ENCODE data around the gene CENPO.
A peak's percentile ranks its signal among the peaks of the same experiment; 100 is the strongest.

The CENPO gene

GRCh38 chr2:24825883-24826772 lies 32.9 kb downstream of the CENPO start:
- DNase-seq (ENCODE audit: low read depth in 2 of 2), result peak; percentile 28 to 68
- no peak overlapping the region for H3K4me3 ChIP-seq (replicated peaks in 1 of 2; ENCODE audit: low read depth in 2 of 2, low read length in 2 of 2)
- TF ChIP-seq CTCF (IDR thresholded peaks at IDR 0.05; ENCODE audit: low read depth, low read length), result no peak

GRCh38 chr2:24826773-24827145 lies 33.5 kb downstream of the CENPO start:
- DNase-seq (ENCODE audit: low read depth in 2 of 2), result no peak
- no peak for TF ChIP-seq CTCF (IDR thresholded peaks at IDR 0.05; ENCODE audit: low read depth, low read length)
- no peak overlapping the region for H3K4me3 ChIP-seq (replicated peaks in 1 of 2; ENCODE audit: low read depth in 2 of 2, low read length in 2 of 2)

- no peak overlapping the region for H3K4me3 ChIP-seq (replicated peaks in 1 of 2; ENCODE audit: low read depth in 2 of 2, low read length in 2 of 2)
- peak; percentile 93 for DNase-seq (ENCODE audit: low read depth in 2 of 2)
- peak; percentile 93 for TF ChIP-seq CTCF (IDR thresholded peaks at IDR 0.05; ENCODE audit: low read depth, low read length)
Measured at GRCh38 chr2:24827321-24828237, 34.4 kb downstream of the CENPO start.

- DNase-seq (ENCODE audit: low read depth in 2 of 2), result no peak
- no peak for TF ChIP-seq CTCF (IDR thresholded peaks at IDR 0.05; ENCODE audit: low read depth, low read length)
- H3K4me3 ChIP-seq (replicated peaks in 1 of 2; ENCODE audit: low read depth in 2 of 2, low read length in 2 of 2), result no peak overlapping the region
Measured at GRCh38 chr2:24828238-24828996, 35.2 kb downstream of the CENPO start.

GRCh38 chr2:24830351-24830750 lies 37.1 kb downstream of the CENPO start:
- peak; percentile 59 for DNase-seq (ENCODE audit: low read depth in 2 of 2)
- peak; percentile 18 for TF ChIP-seq CTCF (IDR thresholded peaks at IDR 0.05; ENCODE audit: low read depth, low read length)
- no peak overlapping the region for H3K4me3 ChIP-seq (replicated peaks in 1 of 2; ENCODE audit: low read depth in 2 of 2, low read length in 2 of 2)

GRCh38 chr2:24830786-24831185 lies 37.6 kb downstream of the CENPO start:
- DNase-seq (ENCODE audit: low read depth in 2 of 2), result no peak
- no peak for TF ChIP-seq CTCF (IDR thresholded peaks at IDR 0.05; ENCODE audit: low read depth, low read length)
- H3K4me3 ChIP-seq (replicated peaks in 1 of 2; ENCODE audit: low read depth in 2 of 2, low read length in 2 of 2), result no peak overlapping the region

Data from cardiac fibroblast (primary cell).